Bronchus fibroblast of lung (primary cell): Measurements from ENCODE around the gene CBLN3. TPM values are rescaled to one million over a fixed set of nuclear protein-coding genes. Genes with fewer than 3 reads are reported as not detected.

Experiments used
- total RNA-seq: library from RNA; depleted of rRNA; stranded (reverse); fragments of >200 nt; gene quantifications from 2 replicates; pipeline ENCODE4 v1.2.3, GENCODE V29; 2015

CBLN3 gene
- total RNA-seq, result 0.34 and 0.74 TPM in 2 replicates

GRCh38 chr14:24429395-24430142 lies at the start of gene CBLN3, which contains the start of gene KHNYN:
Gene CBLN3 (minus strand): TSS chr14:24429668. CDS start chr14:24429054, 614 bp downstream.
Gene KHNYN (plus strand): TSS chr14:24429954. CDS start chr14:24430731, 777 bp downstream.

GRCh38 chr14:24442240-24443052 lies 13.0 kb upstream of the CBLN3 start, which contains the start of gene SDR39U1:
Gene SDR39U1 (minus strand): TSS chr14:24442776. CDS start chr14:24442769, 7 bp downstream.

DNA sequence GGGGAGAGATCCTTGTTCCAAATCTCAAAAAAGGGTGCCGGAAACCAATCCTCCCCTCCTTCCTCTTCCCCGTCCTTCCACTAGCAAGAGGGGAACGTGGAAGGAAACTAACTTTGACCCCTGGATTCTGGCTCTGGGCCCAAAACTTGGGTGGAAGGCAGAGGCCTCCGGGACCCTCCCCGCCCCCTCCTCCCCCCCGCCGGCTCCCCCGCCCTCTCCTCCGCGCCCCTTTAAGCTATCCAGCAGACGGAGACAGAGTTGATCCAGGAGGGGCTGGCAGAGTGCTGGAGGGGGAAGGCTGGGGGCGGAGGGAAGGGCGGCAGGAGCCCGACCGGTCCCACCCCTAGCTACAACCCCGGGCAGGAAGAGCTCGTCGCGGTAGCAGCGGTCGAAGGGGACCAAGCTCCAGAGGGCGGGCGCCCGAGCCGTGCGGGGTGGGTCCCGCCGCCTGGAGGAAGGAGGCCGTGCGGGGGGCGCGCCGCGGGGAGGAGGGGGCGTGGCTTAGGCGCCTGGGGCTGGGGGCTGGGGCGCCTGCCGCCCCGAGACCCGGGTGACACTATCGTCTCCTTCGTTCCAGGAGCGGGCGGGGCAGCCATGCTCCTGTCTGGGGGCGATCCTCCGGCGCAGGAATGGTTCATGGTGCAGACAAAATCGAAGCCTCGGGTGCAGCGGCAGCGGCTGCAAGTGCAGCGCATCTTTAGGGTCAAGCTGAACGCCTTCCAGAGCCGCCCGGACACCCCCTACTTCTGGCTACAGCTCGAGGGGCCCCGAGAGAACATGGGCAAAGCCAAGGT lies 30.6 kb downstream of the CBLN3 start, which contains the start of gene NYNRIN:
Gene NYNRIN (plus strand): TSS at position 351 of the 794 bp plus-strand sequence. CDS start 244 bp downstream, at position 595.

Other genes starting within 250 kb of the CBLN3 start
- 56.5 and 58.6 TPM in 2 replicates for gene IPO4, start 240.9 kb downstream of the CBLN3 start, total RNA-seq
- gene TM9SF1, start 234.2 kb downstream of the CBLN3 start, total RNA-seq, result 58.4 and 59.5 TPM in 2 replicates
- gene TSSK4, start 224.0 kb downstream of the CBLN3 start, total RNA-seq, result 0.17 TPM in 1 of 2 replicates, not detected in the other
- 32.4 and 48.6 TPM in 2 replicates for gene CHMP4A, start 216.2 kb downstream of the CBLN3 start, total RNA-seq
- gene MDP1, start 213.6 kb downstream of the CBLN3 start, total RNA-seq, result 18.2 and 19.6 TPM in 2 replicates
- 234 and 246 TPM in 2 replicates for gene NEDD8, start 197.3 kb downstream of the CBLN3 start, total RNA-seq
- gene GMPR2, start 196.7 kb downstream of the CBLN3 start, total RNA-seq, result 53.1 and 54.3 TPM in 2 replicates
- gene TINF2, start 187.0 kb downstream of the CBLN3 start, total RNA-seq, result 52.6 and 56.7 TPM in 2 replicates
- 0.45 and 1.2 TPM in 2 replicates for gene TGM1, start 166.5 kb downstream of the CBLN3 start, total RNA-seq
- gene RABGGTA, start 158.1 kb downstream of the CBLN3 start, total RNA-seq, result 32.1 and 33.9 TPM in 2 replicates
- gene DHRS1, start 129.9 kb downstream of the CBLN3 start, total RNA-seq, result 27.4 and 28.2 TPM in 2 replicates
- 17.2 and 18.5 TPM in 2 replicates for gene NOP9, start 129.8 kb downstream of the CBLN3 start, total RNA-seq
- gene CIDEB, start 121.7 kb downstream of the CBLN3 start, total RNA-seq, result 1.3 and 1.8 TPM in 2 replicates
- gene LTB4R2, start 119.5 kb downstream of the CBLN3 start, total RNA-seq, result 1.0 and 3.0 TPM in 2 replicates
- gene LTB4R, start 118.2 kb downstream of the CBLN3 start, total RNA-seq, result 0.84 and 1.0 TPM in 2 replicates
- 0.15 and 0.17 TPM in 2 replicates for gene ADCY4, start 94.6 kb downstream of the CBLN3 start, total RNA-seq
- 0.45 and 0.84 TPM in 2 replicates for gene RIPK3, start 89.7 kb downstream of the CBLN3 start, total RNA-seq
- 25.4 and 28.4 TPM in 2 replicates for gene NFATC4, start 61.5 kb downstream of the CBLN3 start, total RNA-seq
- gene NYNRIN, start 30.7 kb downstream of the CBLN3 start, total RNA-seq, result 7.9 and 9.6 TPM in 2 replicates
- gene KHNYN, start 286 bp upstream of the CBLN3 start, total RNA-seq, result 23.9 and 27.1 TPM in 2 replicates
- 18.8 and 24.2 TPM in 2 replicates for gene SDR39U1, start 13.1 kb upstream of the CBLN3 start, total RNA-seq
- gene CMA1, start 78.6 kb upstream of the CBLN3 start, total RNA-seq, result not detected in 2 replicates
- gene CTSG, start 146.6 kb upstream of the CBLN3 start, total RNA-seq, result not detected in 2 replicates
- not detected in 2 replicates for gene GZMH, start 180.0 kb upstream of the CBLN3 start, total RNA-seq
- not detected in 2 replicates for gene GZMB, start 204.5 kb upstream of the CBLN3 start, total RNA-seq